Ishikawa (cell line): Measurements from ENCODE around the gene APC2.

Source experiments
- CEBPB ChIP-seq: IDR thresholded peaks from 2 replicates; pipeline ENCODE4 v1.6.1; 2012
- CREB1 ChIP-seq: IDR thresholded peaks from 2 replicates; pipeline ENCODE4 v1.6.1; 2012; ENCODE audit warnings: low read depth
- EGR1 ChIP-seq: IDR thresholded peaks from 2 replicates; pipeline ENCODE4 v1.6.1; 2012
- EP300 ChIP-seq: IDR thresholded peaks from 2 replicates; pipeline ENCODE4 v1.6.1; 2012; ENCODE audit warnings: borderline replicate concordance
- FOXM1 ChIP-seq: IDR thresholded peaks from 2 replicates; pipeline ENCODE4 v1.6.1; 2012; ENCODE audit warnings: low read depth, borderline replicate concordance
- MAX ChIP-seq: IDR thresholded peaks from 2 replicates; pipeline ENCODE4 v1.6.1; 2012
- NFIC ChIP-seq: IDR thresholded peaks from 2 replicates; pipeline ENCODE4 v1.6.1; 2012
- RAD21 ChIP-seq: IDR thresholded peaks from 2 replicates; pipeline ENCODE4 v1.6.1; 2012; ENCODE audit warnings: low read depth
- REST ChIP-seq: IDR thresholded peaks from 2 replicates; pipeline ENCODE4 v1.6.1; 2012; ENCODE audit warnings: low read depth, mild to moderate bottlenecking
- TAF1 ChIP-seq: IDR thresholded peaks from 2 replicates; pipeline ENCODE4 v1.6.1; 2012; ENCODE audit warnings: low read depth, mild to moderate bottlenecking
- TCF12 ChIP-seq: IDR thresholded peaks from 2 replicates; pipeline ENCODE4 v1.6.1; 2012; ENCODE audit warnings: low read depth
- TEAD4 ChIP-seq: IDR thresholded peaks from 2 replicates; pipeline ENCODE4 v1.6.1; 2012
- USF1 ChIP-seq: IDR thresholded peaks from 2 replicates; pipeline ENCODE4 v1.6.1; 2012
- YY1 ChIP-seq: IDR thresholded peaks from 2 replicates; pipeline ENCODE4 v1.6.1; 2012; ENCODE audit warnings: low read depth
- ZBTB7A ChIP-seq: IDR thresholded peaks from 2 replicates; pipeline ENCODE4 v1.6.1; 2012; ENCODE audit warnings: low read depth

Gene APC2

GRCh38 chr19:1511318-1512317, 61.7 kb downstream of the APC2 start:
- TF ChIP-seq EP300 = no peak
- TF ChIP-seq YY1 = no peak
- no peak for TF ChIP-seq REST
- TF ChIP-seq ZBTB7A = no peak

GRCh38 chr19:1512671-1513498, 63.0 kb downstream of the APC2 start, which contains the start of gene ADAMTSL5:
TSS of gene ADAMTSL5 (minus strand) at chr19:1513019. CDS start at chr19:1510943, 2,076 bp downstream.
- TF ChIP-seq RAD21 = peak; percentile 21; the same call in 1 of the 2 replicates
- TF ChIP-seq ZBTB7A = peak; percentile 65; the same call in 1 of the 2 replicates
- TF ChIP-seq NFIC = no peak

GRCh38 chr19:1513499-1514294, 63.8 kb downstream of the APC2 start:
- TF ChIP-seq USF1 (no peak), FOXM1 (no peak), TCF12 (no peak), RAD21 (peak; percentile 31; the same call in 1 of the 2 replicates), CREB1 (no peak), YY1 (no peak), ZBTB7A (peak; percentile 94), TAF1 (no peak), CEBPB (no peak), MAX (no peak), TEAD4 (peak; percentile 32), EP300 (no peak), REST (no peak), EGR1 (peak; percentile 41; the same call in 1 of the 2 replicates)

GRCh38 chr19:1514295-1514661, 64.4 kb downstream of the APC2 start:
- TF ChIP-seq EGR1 = no peak

GRCh38 chr19:1514986-1515721, 65.2 kb downstream of the APC2 start:
- no peak for TF ChIP-seq TAF1

GRCh38 chr19:1516395-1516753, 66.5 kb downstream of the APC2 start:
- TF ChIP-seq EGR1 = no peak
- peak; percentile 78 for TF ChIP-seq USF1
